ENCODE results near the gene KRT20.

The KRT20 gene

DNA sequence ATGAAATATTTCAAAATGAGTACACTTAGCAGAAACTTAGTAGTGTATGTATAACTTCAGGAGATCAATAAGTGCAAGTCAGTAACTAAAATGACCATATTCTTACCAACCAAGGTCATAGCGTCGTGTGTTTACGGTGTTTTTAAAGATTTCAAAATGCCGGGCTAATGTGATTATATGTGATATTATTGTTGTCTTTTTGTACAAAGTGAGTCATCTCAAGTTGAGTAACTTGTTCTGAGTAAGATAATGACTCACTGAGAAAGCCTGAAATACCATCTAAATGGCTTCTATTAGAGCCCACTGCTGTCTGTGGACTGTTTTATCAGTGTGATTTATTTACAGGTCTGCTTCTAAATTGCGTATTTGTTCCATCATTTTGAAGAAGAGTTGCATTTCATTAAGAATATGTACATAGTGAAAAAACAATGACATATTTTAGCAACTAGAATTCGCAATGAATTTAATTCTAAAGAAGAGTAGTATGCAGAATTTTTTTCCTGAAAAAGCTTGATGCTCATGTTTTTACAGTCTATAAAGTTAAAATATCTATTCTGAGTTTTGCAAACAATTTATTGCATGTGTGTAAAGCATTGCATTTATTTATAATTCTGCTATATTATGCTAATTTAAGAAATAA is 30.7 kb downstream of the KRT20 start:
- Histone ChIP-seq H3K23ac (ENCODE audit: low read depth, low read length, poor library complexity) (no peak overlapping the region), H3K18ac (ENCODE audit: low read length) (no peak overlapping the region), H3K4me3 (ENCODE audit: low read length in 2 of 2) (no peak overlapping the region), H2AFZ (ENCODE audit: low read length) (no peak overlapping the region), H2BK15ac (ENCODE audit: low read length) (no peak overlapping the region), H3K9ac (ENCODE audit: low read depth, low read length, poor library complexity) (no peak overlapping the region), H2BK5ac (ENCODE audit: low read length) (no peak overlapping the region), H3K79me1 (ENCODE audit: low read depth, low read length) (no peaks in the 10 kb centered on the region), H3K36me3 (replicated peaks in 1 of 2; ENCODE audit: control insufficient read depth in 2 of 2, insufficient read depth in 2 of 2, low read length in 2 of 2) (no peaks in the 10 kb centered on the region), H3K27me3 (ENCODE audit: control insufficient read depth in 3 of 3, insufficient read depth in 3 of 3, low read depth in 1 of 3, low read length in 3 of 3) (no peaks in the 10 kb centered on the region), H3K9me3 (replicated peaks in 1 of 2; ENCODE audit: control insufficient read depth in 2 of 2, insufficient read depth in 1 of 2, low read depth in 1 of 2, low read length in 2 of 2) (no peaks in the 10 kb centered on the region), H3K4ac (ENCODE audit: low read length) (no peak overlapping the region), H3K14ac (ENCODE audit: low read length) (no peak overlapping the region), H2BK120ac (ENCODE audit: low read depth, low read length) (no peak overlapping the region), H4K8ac (ENCODE audit: low read depth, low read length) (no peak overlapping the region), H3K4me2 (ENCODE audit: insufficient read depth, low read length, poor library complexity, severe bottlenecking) (no peak overlapping the region), H2BK12ac (ENCODE audit: low read length) (no peak overlapping the region), H3K4me1 (ENCODE audit: control insufficient read depth in 2 of 2, insufficient read depth in 1 of 2, low read depth in 1 of 2, low read length in 2 of 2) (no peaks in the 10 kb centered on the region), H4K91ac (ENCODE audit: low read depth, low read length, poor library complexity) (no peak overlapping the region), H2AK5ac (ENCODE audit: low read depth, low read length) (no peak overlapping the region), H3K27ac (replicated peaks; ENCODE audit: low read length) (no peak overlapping the region)
- WGBS, 2 donors (ENCODE audit: extremely low coverage in 2 of 2, insufficient read length in 2 of 2, insufficient replicate concordance in 1 of 2), result no CpG with 5 or more reads among the region's 6 CpGs
- DNase-seq (ENCODE audit: low spot score), result no peak

DNA sequence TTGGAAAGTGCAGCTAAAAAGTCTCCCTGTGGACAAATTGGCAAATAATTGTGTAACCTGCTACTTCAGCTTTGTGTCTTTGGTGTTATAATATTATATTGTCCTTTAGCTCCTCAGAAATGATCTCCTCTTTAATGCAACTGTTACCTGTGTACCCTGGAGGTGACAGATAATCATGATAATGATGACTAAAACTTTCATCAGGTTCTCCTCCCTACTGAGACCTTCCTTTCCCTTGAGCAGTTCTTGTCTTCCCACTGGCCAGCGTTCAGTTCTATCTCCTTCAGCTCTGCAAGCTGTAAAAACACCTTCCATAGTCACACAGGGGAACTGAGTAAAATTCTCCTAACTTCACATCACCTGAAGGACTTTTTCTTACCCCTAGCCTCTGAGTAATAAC is 32.7 kb downstream of the KRT20 start:
- H2BK15ac ChIP-seq (ENCODE audit: low read length), result no peak overlapping the region
- H3K9me3 ChIP-seq (replicated peaks in 1 of 2; ENCODE audit: control insufficient read depth in 2 of 2, insufficient read depth in 1 of 2, low read depth in 1 of 2, low read length in 2 of 2), result no peaks in the 10 kb centered on the region
- H3K23ac ChIP-seq (ENCODE audit: low read depth, low read length, poor library complexity), result no peak overlapping the region
- no peak overlapping the region for H3K9ac ChIP-seq (ENCODE audit: low read depth, low read length, poor library complexity)
- H3K79me1 ChIP-seq (ENCODE audit: low read depth, low read length), result no peaks in the 10 kb centered on the region
- H3K36me3 ChIP-seq (replicated peaks in 1 of 2; ENCODE audit: control insufficient read depth in 2 of 2, insufficient read depth in 2 of 2, low read length in 2 of 2), result no peaks in the 10 kb centered on the region
- H3K14ac ChIP-seq (ENCODE audit: low read length), result no peak overlapping the region
- H4K8ac ChIP-seq (ENCODE audit: low read depth, low read length), result no peak overlapping the region
- H2BK12ac ChIP-seq (ENCODE audit: low read length), result no peak overlapping the region
- H2BK5ac ChIP-seq (ENCODE audit: low read length), result no peak overlapping the region
- no peak overlapping the region for H3K4ac ChIP-seq (ENCODE audit: low read length)
- no peak overlapping the region for H3K4me2 ChIP-seq (ENCODE audit: insufficient read depth, low read length, poor library complexity, severe bottlenecking)
- no peak for DNase-seq (ENCODE audit: low spot score)
- no CpG with 5 or more reads among the region's 1 CpG for WGBS, 2 donors (ENCODE audit: extremely low coverage in 2 of 2, insufficient read length in 2 of 2, insufficient replicate concordance in 1 of 2)
- no peak overlapping the region for H3K27ac ChIP-seq (replicated peaks; ENCODE audit: low read length)
- H3K4me1 ChIP-seq (ENCODE audit: control insufficient read depth in 2 of 2, insufficient read depth in 1 of 2, low read depth in 1 of 2, low read length in 2 of 2), result no peaks in the 10 kb centered on the region
- no peak overlapping the region for H2AFZ ChIP-seq (ENCODE audit: low read length)
- H2BK120ac ChIP-seq (ENCODE audit: low read depth, low read length), result no peak overlapping the region
- H3K18ac ChIP-seq (ENCODE audit: low read length), result no peak overlapping the region
- no peak overlapping the region for H4K91ac ChIP-seq (ENCODE audit: low read depth, low read length, poor library complexity)
- no peak overlapping the region for H2AK5ac ChIP-seq (ENCODE audit: low read depth, low read length)
- H3K27me3 ChIP-seq (ENCODE audit: control insufficient read depth in 3 of 3, insufficient read depth in 3 of 3, low read depth in 1 of 3, low read length in 3 of 3), result no peaks in the 10 kb centered on the region
- H3K4me3 ChIP-seq (ENCODE audit: low read length in 2 of 2), result no peak overlapping the region

DNA sequence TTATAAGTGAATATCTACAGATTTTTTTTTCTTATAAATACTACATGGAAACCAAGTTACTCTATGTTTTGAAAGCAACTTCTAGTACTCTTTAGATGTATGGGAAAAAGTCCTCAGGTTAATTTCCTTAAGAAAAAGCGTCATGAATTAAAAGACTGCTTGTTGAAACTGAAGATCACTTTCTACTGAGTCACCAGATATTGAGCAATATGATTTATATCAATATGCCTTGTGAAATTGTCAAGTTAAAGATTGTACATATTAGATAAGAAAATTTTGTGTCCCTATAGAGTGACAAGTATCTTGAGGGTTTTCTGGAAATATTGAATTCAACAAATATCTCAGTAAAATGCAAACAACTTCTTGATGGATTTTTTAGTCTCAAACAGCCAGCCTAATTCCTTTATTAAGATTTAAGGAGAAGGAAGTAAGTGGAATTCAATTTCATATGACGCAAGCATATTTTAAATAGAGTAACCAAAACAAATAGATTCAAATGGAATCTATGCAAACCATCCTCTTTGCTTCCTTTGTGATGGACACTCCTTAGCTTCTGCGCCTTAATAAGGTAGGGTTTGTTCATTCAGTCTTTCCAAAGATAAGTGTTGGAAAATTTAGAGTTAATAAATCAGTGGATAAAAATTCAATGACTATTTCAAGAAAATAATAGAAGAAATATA is 34.6 kb downstream of the KRT20 start:
- Histone ChIP-seq H4K8ac (ENCODE audit: low read depth, low read length) (no peak overlapping the region), H2BK15ac (ENCODE audit: low read length) (no peak overlapping the region), H3K4ac (ENCODE audit: low read length) (no peak overlapping the region), H3K9ac (ENCODE audit: low read depth, low read length, poor library complexity) (no peak overlapping the region), H3K79me1 (ENCODE audit: low read depth, low read length) (no peaks in the 10 kb centered on the region), H3K4me3 (ENCODE audit: low read length in 2 of 2) (no peak overlapping the region), H3K4me1 (ENCODE audit: control insufficient read depth in 2 of 2, insufficient read depth in 1 of 2, low read depth in 1 of 2, low read length in 2 of 2) (no peaks in the 10 kb centered on the region), H4K91ac (ENCODE audit: low read depth, low read length, poor library complexity) (no peak overlapping the region), H3K18ac (ENCODE audit: low read length) (no peak overlapping the region), H2BK120ac (ENCODE audit: low read depth, low read length) (no peak overlapping the region), H2BK12ac (ENCODE audit: low read length) (no peak overlapping the region), H3K27ac (replicated peaks; ENCODE audit: low read length) (no peak overlapping the region), H3K27me3 (ENCODE audit: control insufficient read depth in 3 of 3, insufficient read depth in 3 of 3, low read depth in 1 of 3, low read length in 3 of 3) (no peaks in the 10 kb centered on the region), H3K9me3 (replicated peaks in 1 of 2; ENCODE audit: control insufficient read depth in 2 of 2, insufficient read depth in 1 of 2, low read depth in 1 of 2, low read length in 2 of 2) (no peaks in the 10 kb centered on the region), H2AK5ac (ENCODE audit: low read depth, low read length) (no peak overlapping the region), H3K4me2 (ENCODE audit: insufficient read depth, low read length, poor library complexity, severe bottlenecking) (no peak overlapping the region), H3K23ac (ENCODE audit: low read depth, low read length, poor library complexity) (no peak overlapping the region), H2BK5ac (ENCODE audit: low read length) (no peak overlapping the region), H3K14ac (ENCODE audit: low read length) (no peak overlapping the region), H2AFZ (ENCODE audit: low read length) (no peak overlapping the region), H3K36me3 (replicated peaks in 1 of 2; ENCODE audit: control insufficient read depth in 2 of 2, insufficient read depth in 2 of 2, low read length in 2 of 2) (no peaks in the 10 kb centered on the region)
- no peak for DNase-seq (ENCODE audit: low spot score)
- WGBS, 2 donors (ENCODE audit: extremely low coverage in 2 of 2, insufficient read length in 2 of 2, insufficient replicate concordance in 1 of 2), result no CpG with 5 or more reads among the region's 3 CpGs

- Histone ChIP-seq H3K4me1 (ENCODE audit: control insufficient read depth in 2 of 2, insufficient read depth in 1 of 2, low read depth in 1 of 2, low read length in 2 of 2) (no peaks in the 10 kb centered on the region), H3K4me2 (ENCODE audit: insufficient read depth, low read length, poor library complexity, severe bottlenecking) (no peak overlapping the region), H3K36me3 (replicated peaks in 1 of 2; ENCODE audit: control insufficient read depth in 2 of 2, insufficient read depth in 2 of 2, low read length in 2 of 2) (no peaks in the 10 kb centered on the region), H3K27me3 (ENCODE audit: control insufficient read depth in 3 of 3, insufficient read depth in 3 of 3, low read depth in 1 of 3, low read length in 3 of 3) (no peaks in the 10 kb centered on the region), H3K14ac (ENCODE audit: low read length) (no peak overlapping the region), H2BK12ac (ENCODE audit: low read length) (no peak overlapping the region), H3K9ac (ENCODE audit: low read depth, low read length, poor library complexity) (no peak overlapping the region), H3K79me1 (ENCODE audit: low read depth, low read length) (no peaks in the 10 kb centered on the region), H4K8ac (ENCODE audit: low read depth, low read length) (no peak overlapping the region), H3K18ac (ENCODE audit: low read length) (no peak overlapping the region), H2BK120ac (ENCODE audit: low read depth, low read length) (no peak overlapping the region), H2AK5ac (ENCODE audit: low read depth, low read length) (no peak overlapping the region), H2BK15ac (ENCODE audit: low read length) (no peak overlapping the region), H2BK5ac (ENCODE audit: low read length) (no peak overlapping the region), H4K91ac (ENCODE audit: low read depth, low read length, poor library complexity) (no peak overlapping the region), H3K4ac (ENCODE audit: low read length) (no peak overlapping the region), H3K27ac (replicated peaks; ENCODE audit: low read length) (no peak overlapping the region), H3K4me3 (ENCODE audit: low read length in 2 of 2) (no peak overlapping the region), H3K23ac (ENCODE audit: low read depth, low read length, poor library complexity) (no peak overlapping the region), H3K9me3 (replicated peaks in 1 of 2; ENCODE audit: control insufficient read depth in 2 of 2, insufficient read depth in 1 of 2, low read depth in 1 of 2, low read length in 2 of 2) (no peaks in the 10 kb centered on the region), H2AFZ (ENCODE audit: low read length) (no peak overlapping the region)
- no CpG with 5 or more reads among the region's 4 CpGs for WGBS, 2 donors (ENCODE audit: extremely low coverage in 2 of 2, insufficient read length in 2 of 2, insufficient replicate concordance in 1 of 2)
- no peak for DNase-seq (ENCODE audit: low spot score)
Measured at GRCh38 chr17:40849723-40850122, 35.3 kb downstream of the KRT20 start.
